NB4 (cell line): ENCODE results near the gene IFT25.

Experiments
- DNase-seq: peaks from one replicate; pipeline ENCODE4 v3.0.0; 2010; ENCODE audit warnings: low read depth
- H3K4me3 ChIP-seq: one replicate; pipeline ENCODE4 v1.5.1; 2011; ENCODE audit warnings: mild to moderate bottlenecking, low read depth, low read length, moderate library complexity
- CTCF ChIP-seq: IDR thresholded peaks from one replicate; pipeline ENCODE4 v1.5.1; 2012; ENCODE audit warnings: low read depth, low read length
- MAX ChIP-seq: IDR thresholded peaks from 2 replicates; pipeline ENCODE4 v1.6.1; 2011; ENCODE audit warnings: low read depth, low read length
- MYC ChIP-seq: IDR thresholded peaks from 2 replicates; pipeline ENCODE4 v1.6.1; 2011; ENCODE audit warnings: low read depth, low read length
- POLR2A ChIP-seq: IDR thresholded peaks from 2 replicates; pipeline ENCODE4 v1.6.1; 2011; ENCODE audit warnings: mild to moderate bottlenecking; ENCODE audit not compliant: insufficient read length; ENCODE audit errors: extremely low read depth

The IFT25 gene

GRCh38 chr1:53936430-53936829, 9.1 kb downstream of the IFT25 start:
- DNase-seq: no peak
- TF ChIP-seq MAX (no peak), POLR2A (no peak), MYC (no peak), CTCF (no peak)
- no peak overlapping the region for H3K4me3 ChIP-seq

- no peak for DNase-seq
- TF ChIP-seq POLR2A (no peak), MYC (no peak), MAX (no peak)
- H3K4me3 ChIP-seq: no peak overlapping the region
Measured at GRCh38 chr1:53934170-53934765, 11.2 kb downstream of the IFT25 start.

GRCh38 chr1:53931523-53931922, 14.0 kb downstream of the IFT25 start:
- DNase-seq: no peak
- no peak overlapping the region for H3K4me3 ChIP-seq
- TF ChIP-seq MYC (no peak), MAX (no peak), POLR2A (no peak), CTCF (no peak)

- no peak for DNase-seq
- no peak overlapping the region for H3K4me3 ChIP-seq
- no peak for TF ChIP-seq CTCF
- TF ChIP-seq MYC: no peak
- TF ChIP-seq MAX: no peak
Measured at GRCh38 chr1:53930932-53931331, 14.6 kb downstream of the IFT25 start.

- TF ChIP-seq CTCF (no peak), POLR2A (no peak), MYC (no peak), MAX (no peak)
- DNase-seq: no peak
- H3K4me3 ChIP-seq: no peak overlapping the region
Measured at GRCh38 chr1:53929246-53929960, 16.1 kb downstream of the IFT25 start.

- no peak for DNase-seq
- TF ChIP-seq MYC (no peak), MAX (no peak), CTCF (no peak), POLR2A (no peak)
- no peak overlapping the region for H3K4me3 ChIP-seq
Measured at GRCh38 chr1:53927376-53927881, 18.1 kb downstream of the IFT25 start.
